NCI-H748 treated with DMSO at 0.1 percent for 48 hours (cell line): Measurements from ENCODE around the gene CAMK2D.
A peak's percentile ranks its signal among the peaks of the same experiment; 100 is the strongest.

ENCODE experiments used
- DNase-seq: peaks from one replicate; lab custom pipeline; 2025; lab: John Stamatoyannopoulos, UW

CAMK2D gene

GRCh38 chr4:113524096-113524495 is 237.4 kb downstream of the CAMK2D start:
- DNase-seq = no peak

- DNase-seq = no peak
These were observed 239.1 kb downstream of the CAMK2D start for GRCh38 chr4:113522433-113522832.

GRCh38 chr4:113513382-113513781 is 248.2 kb downstream of the CAMK2D start:
- DNase-seq = no peak

DNA sequence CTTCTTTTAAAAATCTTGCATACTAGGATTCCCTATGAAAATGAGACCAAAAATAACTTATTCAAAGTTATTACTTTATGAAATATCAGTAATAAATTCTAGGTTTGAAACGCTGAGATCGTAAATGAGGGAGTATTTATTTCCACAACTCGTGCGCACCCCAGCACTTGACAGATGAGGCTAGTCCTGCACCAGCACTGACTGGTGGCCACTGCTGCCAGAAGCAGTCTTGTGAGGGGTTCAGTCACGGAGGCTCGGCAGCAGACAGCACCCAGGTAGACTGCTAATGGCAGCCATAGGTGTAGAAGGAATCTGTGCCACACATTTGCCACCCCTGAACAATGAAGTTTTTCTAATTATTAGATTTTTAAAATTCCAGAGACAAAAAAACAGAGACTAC is 248.7 kb downstream of the CAMK2D start:
- no peak for DNase-seq

- DNase-seq = no peak
These were observed 249.6 kb downstream of the CAMK2D start for GRCh38 chr4:113511944-113512343.

- DNase-seq = no peak
These were observed 251.7 kb downstream of the CAMK2D start for GRCh38 chr4:113509851-113510250.

DNA sequence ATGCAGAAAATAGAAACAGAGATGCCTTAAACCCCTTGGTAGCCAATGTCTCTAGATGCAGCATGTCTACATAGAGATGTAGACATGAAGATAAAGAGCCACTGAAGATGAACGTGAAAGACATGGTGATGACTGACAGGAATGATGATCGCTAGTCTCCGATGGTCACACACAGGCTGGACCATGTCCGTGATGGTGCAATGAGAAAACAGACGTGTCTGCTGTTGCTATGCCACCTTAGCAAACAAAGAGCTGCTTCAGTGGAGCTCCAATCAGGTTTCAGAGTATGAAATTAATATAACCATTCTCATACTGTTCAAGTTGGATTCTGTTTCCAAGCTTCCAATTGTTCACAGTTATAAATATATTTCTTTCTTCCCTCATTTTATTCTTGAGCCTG is 256.5 kb downstream of the CAMK2D start:
- no peak for DNase-seq

- peak; percentile 4 for DNase-seq
These were observed 257.1 kb downstream of the CAMK2D start for GRCh38 chr4:113504422-113504821.

DNA sequence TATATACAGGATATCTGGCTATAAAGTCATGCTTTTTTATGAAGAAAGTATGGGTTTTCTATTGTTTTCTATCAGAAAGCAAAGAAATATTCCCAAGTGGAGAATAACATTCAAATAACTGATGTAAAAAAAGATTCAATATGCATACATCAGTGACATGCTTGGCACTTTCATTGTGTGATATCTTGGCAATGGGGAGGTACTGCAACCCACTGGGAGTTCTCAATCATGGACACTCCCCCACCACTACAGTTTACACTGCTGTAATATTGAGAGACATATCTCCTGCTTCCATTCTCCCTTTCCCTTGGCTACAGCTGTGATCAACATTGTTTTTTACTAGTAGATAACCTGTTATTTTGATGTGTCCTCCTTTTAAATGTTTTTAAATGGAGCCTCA is 257.8 kb downstream of the CAMK2D start:
- no peak for DNase-seq

- no peak for DNase-seq
These were observed 258.6 kb downstream of the CAMK2D start for GRCh38 chr4:113502906-113503305.

DNA sequence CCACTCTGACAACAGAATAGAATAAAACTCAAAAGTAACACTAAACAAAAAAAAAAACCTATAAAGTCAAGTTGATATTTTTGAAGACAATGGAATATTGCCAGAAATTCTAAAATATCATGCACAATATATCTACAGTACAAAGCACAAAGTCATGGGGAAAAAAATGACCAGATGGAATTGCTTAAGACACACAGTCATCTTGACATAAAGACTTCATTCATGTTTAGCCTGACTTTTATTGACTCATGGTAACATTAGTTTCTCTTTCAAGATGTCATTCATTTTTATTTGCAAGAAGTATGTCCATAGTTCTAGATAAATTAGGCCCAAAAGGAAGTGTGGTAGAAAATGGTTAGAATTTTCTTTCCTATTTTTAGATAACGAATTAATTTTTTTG is 259.1 kb downstream of the CAMK2D start:
- no peak for DNase-seq

GRCh38 chr4:113500424-113500823 is 261.1 kb downstream of the CAMK2D start:
- DNase-seq = no peak

DNA sequence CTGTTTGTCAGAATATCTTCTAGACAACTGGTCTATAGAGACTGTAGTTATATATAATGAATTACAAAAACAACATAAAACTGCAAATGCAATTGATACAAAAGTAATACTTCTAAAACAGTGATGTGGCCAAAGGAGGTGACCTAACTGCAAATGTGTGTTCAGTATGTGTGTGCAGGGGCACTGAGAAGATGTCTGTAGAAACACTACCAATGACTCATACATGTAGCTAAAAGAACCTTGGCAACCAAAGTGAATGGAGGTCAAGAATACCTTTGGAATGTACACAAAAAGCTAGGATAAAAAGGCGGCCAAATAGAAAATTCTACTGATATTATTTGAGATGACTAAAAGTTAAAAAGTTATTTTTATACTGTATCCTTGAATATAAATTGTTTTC is 261.8 kb downstream of the CAMK2D start:
- DNase-seq = no peak

- DNase-seq = no peak
These were observed 262.4 kb downstream of the CAMK2D start for GRCh38 chr4:113499166-113499565.

- no peak for DNase-seq
These were observed 264.2 kb downstream of the CAMK2D start for GRCh38 chr4:113497154-113497884.

DNA sequence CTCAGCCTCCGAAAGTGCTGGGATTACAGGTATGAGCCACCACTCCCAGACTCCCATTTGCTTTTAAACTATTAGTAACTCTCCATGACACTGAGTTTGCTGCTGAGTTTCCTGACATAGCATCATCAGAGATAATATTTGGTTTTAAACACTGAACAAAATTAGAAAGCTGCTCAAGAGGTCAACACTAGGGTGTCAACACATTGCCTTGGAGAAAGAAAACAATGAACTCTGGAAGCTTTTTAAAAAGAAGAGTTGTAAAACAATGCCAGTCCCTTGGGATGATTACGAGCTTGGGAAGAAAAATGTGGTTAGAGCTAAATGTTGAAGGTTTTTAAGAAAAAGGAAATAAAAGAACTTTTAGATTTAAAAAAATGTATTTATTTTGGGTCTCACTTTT is 264.8 kb downstream of the CAMK2D start:
- DNase-seq = no peak

GRCh38 chr4:113495790-113496189 is 265.7 kb downstream of the CAMK2D start:
- DNase-seq = no peak

DNA sequence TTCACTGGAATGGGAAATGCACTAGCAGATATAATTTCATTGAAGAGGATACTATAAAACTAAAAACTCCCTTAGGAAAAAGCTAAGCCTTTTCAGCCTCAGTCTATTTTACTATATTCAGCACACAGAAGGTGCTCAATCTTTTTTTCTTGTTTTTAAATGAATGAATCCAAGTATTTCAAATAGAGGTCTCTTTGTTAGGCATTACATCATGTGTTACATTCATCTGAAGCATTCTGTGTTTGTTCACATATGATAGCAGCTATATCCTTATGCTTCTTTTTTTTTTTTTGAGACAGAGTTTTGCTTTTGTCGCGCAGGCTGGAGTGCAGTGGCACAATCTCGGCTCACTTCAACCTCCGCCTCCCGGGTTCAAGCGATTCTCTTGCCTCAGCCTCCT is 278.4 kb downstream of the CAMK2D start:
- DNase-seq = no peak

GRCh38 chr4:113482325-113482724 is 279.2 kb downstream of the CAMK2D start:
- DNase-seq = no peak

- DNase-seq = no peak
These were observed 279.7 kb downstream of the CAMK2D start for GRCh38 chr4:113481820-113482219.

- no peak for DNase-seq
These were observed 281.4 kb downstream of the CAMK2D start for GRCh38 chr4:113480109-113480508.

DNA sequence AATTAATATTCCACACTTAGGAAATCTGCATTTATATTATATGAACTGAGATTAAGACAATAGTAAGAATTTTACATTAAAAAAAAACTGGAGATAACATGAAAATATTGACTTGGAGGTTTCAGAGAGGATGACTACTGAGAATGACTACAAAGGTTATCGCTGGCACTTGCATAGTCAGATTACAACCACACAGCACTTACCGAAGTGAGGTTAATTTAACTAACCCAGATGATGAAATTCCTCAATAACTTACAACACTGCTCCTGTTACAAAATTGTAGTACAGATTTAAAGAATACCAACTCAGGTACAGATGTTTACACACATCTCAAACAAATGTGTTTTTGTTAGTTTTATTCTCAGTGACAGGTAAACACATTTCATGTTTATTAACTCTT is 283.5 kb downstream of the CAMK2D start:
- no peak for DNase-seq

- DNase-seq = no peak
These were observed 284.7 kb downstream of the CAMK2D start for GRCh38 chr4:113476800-113477199.

- DNase-seq = no peak
These were observed 287.5 kb downstream of the CAMK2D start for GRCh38 chr4:113474017-113474416.
